Caco-2 (cell line): Measurements from ENCODE around the gene SGPP2. TPM values are rescaled to one million over a fixed set of nuclear protein-coding genes. Genes with fewer than 3 reads are reported as not detected.

ENCODE experiments used
- BruUV-seq: library from RNA; stranded (reverse); fragments of 400-500 nt; replicated peaks from 2 replicates; lab custom pipeline; 2021; lab: Mats Ljungman, UMichigan
- CTCF ChIA-PET: fragments of 300-600 bp; sonication (Branson Sonifier 250); formaldehyde crosslinking; loops from one replicate; lab custom pipeline; 2022; ENCODE audit warnings: antibody characterized with exemption; lab: Charles Lee
- POLR2A ChIA-PET: fragments of 300-600 bp; sonication (Branson Sonifier 250); formaldehyde crosslinking; loops from one replicate; lab custom pipeline; 2022; ENCODE audit warnings: antibody characterized with exemption; lab: Charles Lee
- DNase-seq, 2 experiments: peaks; one replicate each; pipeline versions ENCODE4 v3.0.0 to v3.0.0-alpha.2; 2020 to 2022
- H3K27me3 ChIP-seq: replicated peaks from 2 replicates; pipeline ENCODE4 v1.6.0; 2011; ENCODE audit warnings: low read length; ENCODE audit not compliant: control insufficient read depth, insufficient read depth
- H3K36me3 ChIP-seq: 2 replicates; pipeline ENCODE4 v1.5.1; 2011; ENCODE audit warnings: low read length; ENCODE audit not compliant: control insufficient read depth, insufficient read depth
- H3K4me1 ChIP-seq: fragments of 250-450 bp; sonication (Bioruptor Pico); 2 replicates; pipeline ENCODE4 v1.5.1; 2020; ENCODE audit warnings: mild to moderate bottlenecking
- H3K4me3 ChIP-seq: 2 replicates; pipeline ENCODE4 v1.5.1; 2011; ENCODE audit warnings: low read depth, mild to moderate bottlenecking, control low read depth, low read length
- H3K9me3 ChIP-seq: fragments of 250-450 bp; sonication (Bioruptor Pico); 2 replicates; pipeline ENCODE4 v1.5.1; 2020; ENCODE audit warnings: mild to moderate bottlenecking, moderate library complexity
- H3K27ac Mint-ChIP-seq: one replicate; pipeline ENCODE4 v1.8.0; 2022; ENCODE audit warnings: mixed read lengths; ENCODE audit not compliant: unreplicated experiment
- H3K27me3 Mint-ChIP-seq: one replicate; pipeline ENCODE4 v1.8.0; 2022; ENCODE audit warnings: mixed read lengths; ENCODE audit not compliant: insufficient read depth, unreplicated experiment
- H3K36me3 Mint-ChIP-seq: one replicate; pipeline ENCODE4 v1.8.0; 2022; ENCODE audit warnings: mild to moderate bottlenecking, mixed read lengths; ENCODE audit not compliant: insufficient read depth, unreplicated experiment
- H3K4me1 Mint-ChIP-seq: one replicate; pipeline ENCODE4 v1.8.0; 2022; ENCODE audit warnings: low read depth, mixed read lengths; ENCODE audit not compliant: unreplicated experiment
- H3K4me3 Mint-ChIP-seq: one replicate; pipeline ENCODE4 v1.8.0; 2022; ENCODE audit warnings: mild to moderate bottlenecking, moderate library complexity, mixed read lengths; ENCODE audit not compliant: unreplicated experiment
- H3K9me3 Mint-ChIP-seq: one replicate; pipeline ENCODE4 v1.8.0; 2022; ENCODE audit warnings: mixed read lengths; ENCODE audit not compliant: unreplicated experiment
- intact Hi-C: fragments of 100-400 bp; cut with micrococcal nuclease; formaldehyde crosslinking; loops from one replicate; pipeline ENCODE4 v1.10.0; 2022; ENCODE audit not compliant: unreplicated experiment
- total RNA-seq: library from RNA; stranded (reverse); gene quantifications from 2 replicates; pipeline ENCODE4 v1.2.3, GENCODE V29; 2022
- TF ChIP-seq, protein P1 (sequence below), 2 experiments: fragments of 200-600 bp in 1 of 2; IDR thresholded peaks; 1 replicate in 1 of 2; 2 replicates in 1 of 2; pipeline versions ENCODE4 v1.5.1 to v1.8.0; 2011 to 2022; ENCODE audit warnings: antibody characterized with exemption in 1 of 2, control low read depth in 1 of 2, inconsistent platforms in 1 of 2, low read depth in 1 of 2, low read length in 1 of 2, mild to moderate bottlenecking in 1 of 2, moderate library complexity in 1 of 2; ENCODE audit not compliant: insufficient read depth in 1 of 2, severe bottlenecking in 1 of 2, unreplicated experiment in 1 of 2

Gene SGPP2
- total RNA-seq, 1 experiment from 2014 or later = not detected

DNA sequence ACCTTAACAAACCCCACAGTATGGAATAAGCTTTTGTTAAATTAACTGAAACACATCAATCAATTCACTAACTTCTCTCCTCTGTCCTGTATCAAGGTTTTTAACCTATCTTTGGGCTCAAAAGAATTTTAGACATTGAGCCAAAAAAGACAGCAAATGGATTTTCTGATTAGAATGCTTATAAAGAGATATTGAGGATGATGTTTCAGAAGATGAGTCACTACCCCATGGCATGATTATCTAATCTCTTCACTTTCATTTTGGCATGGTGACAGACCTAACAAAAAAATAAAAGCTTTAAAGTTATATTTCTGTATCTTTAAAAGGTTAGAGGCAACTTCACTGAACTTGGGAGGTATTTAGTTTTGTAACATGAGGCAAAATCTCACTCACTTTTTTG lies 55.5 kb downstream of the SGPP2 start:
- DNase-seq = no peak
- H3K36me3 ChIP-seq = no peaks in the 10 kb centered on the region
- TF ChIP-seq, protein P1, sequence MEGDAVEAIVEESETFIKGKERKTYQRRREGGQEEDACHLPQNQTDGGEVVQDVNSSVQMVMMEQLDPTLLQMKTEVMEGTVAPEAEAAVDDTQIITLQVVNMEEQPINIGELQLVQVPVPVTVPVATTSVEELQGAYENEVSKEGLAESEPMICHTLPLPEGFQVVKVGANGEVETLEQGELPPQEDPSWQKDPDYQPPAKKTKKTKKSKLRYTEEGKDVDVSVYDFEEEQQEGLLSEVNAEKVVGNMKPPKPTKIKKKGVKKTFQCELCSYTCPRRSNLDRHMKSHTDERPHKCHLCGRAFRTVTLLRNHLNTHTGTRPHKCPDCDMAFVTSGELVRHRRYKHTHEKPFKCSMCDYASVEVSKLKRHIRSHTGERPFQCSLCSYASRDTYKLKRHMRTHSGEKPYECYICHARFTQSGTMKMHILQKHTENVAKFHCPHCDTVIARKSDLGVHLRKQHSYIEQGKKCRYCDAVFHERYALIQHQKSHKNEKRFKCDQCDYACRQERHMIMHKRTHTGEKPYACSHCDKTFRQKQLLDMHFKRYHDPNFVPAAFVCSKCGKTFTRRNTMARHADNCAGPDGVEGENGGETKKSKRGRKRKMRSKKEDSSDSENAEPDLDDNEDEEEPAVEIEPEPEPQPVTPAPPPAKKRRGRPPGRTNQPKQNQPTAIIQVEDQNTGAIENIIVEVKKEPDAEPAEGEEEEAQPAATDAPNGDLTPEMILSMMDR (IDR thresholded peaks at IDR 0.05; ENCODE audit: insufficient read depth in 1 of 2, low read depth in 1 of 2, low read length in 1 of 2, severe bottlenecking in 1 of 2, unreplicated experiment in 1 of 2) = no peak
- no peak overlapping the region for H3K4me3 Mint-ChIP-seq
- H3K27ac Mint-ChIP-seq = no peak overlapping the region
- H3K9me3 ChIP-seq = no peaks in the 10 kb centered on the region
- ChIA-PET CTCF (no interaction called here), POLR2A (no interaction called here)
- no TSS peak for BruUV-seq
- H3K4me1 Mint-ChIP-seq = no peaks in the 10 kb centered on the region
- no peaks in the 10 kb centered on the region for H3K36me3 Mint-ChIP-seq
- H3K9me3 Mint-ChIP-seq = no peaks in the 10 kb centered on the region
- H3K4me3 ChIP-seq = no peak overlapping the region
- H3K27me3 ChIP-seq = no peaks in the 10 kb centered on the region; the same call in 1 of the 2 replicates
- H3K4me1 ChIP-seq = no peaks in the 10 kb centered on the region
- intact Hi-C loops = no loop called here
- peaks cover 7% of the 10 kb centered on the region for H3K27me3 Mint-ChIP-seq

- H3K27me3 ChIP-seq = peaks cover 1% of the 10 kb centered on the region
- Mint-ChIP-seq H3K27me3 (peaks cover 12% of the 10 kb centered on the region), H3K4me1 (no peaks in the 10 kb centered on the region), H3K36me3 (no peaks in the 10 kb centered on the region), H3K9me3 (no peaks in the 10 kb centered on the region), H3K4me3 (no peak overlapping the region), H3K27ac (no peak overlapping the region)
- ChIA-PET POLR2A (no interaction called here), CTCF (interaction anchor here (0.6 kb wide), 1 partner anchor 161 kb away, joined by 3 read pairs; no protein-coding TSS in a partner anchor)
- intact Hi-C loops = no loop called here
- TF ChIP-seq, protein P1 (IDR thresholded peaks at IDR 0.05; ENCODE audit: insufficient read depth in 1 of 2, low read depth in 1 of 2, low read length in 1 of 2, severe bottlenecking in 1 of 2, unreplicated experiment in 1 of 2) = no peak
- H3K4me1 ChIP-seq = no peaks in the 10 kb centered on the region
- DNase-seq = no peak
- no peak overlapping the region for H3K4me3 ChIP-seq
- no TSS peak for BruUV-seq
- no peaks in the 10 kb centered on the region for H3K36me3 ChIP-seq
- H3K9me3 ChIP-seq = no peaks in the 10 kb centered on the region
Observed at GRCh38 chr2:222480497-222480896, 56.2 kb downstream of the SGPP2 start.

DNA sequence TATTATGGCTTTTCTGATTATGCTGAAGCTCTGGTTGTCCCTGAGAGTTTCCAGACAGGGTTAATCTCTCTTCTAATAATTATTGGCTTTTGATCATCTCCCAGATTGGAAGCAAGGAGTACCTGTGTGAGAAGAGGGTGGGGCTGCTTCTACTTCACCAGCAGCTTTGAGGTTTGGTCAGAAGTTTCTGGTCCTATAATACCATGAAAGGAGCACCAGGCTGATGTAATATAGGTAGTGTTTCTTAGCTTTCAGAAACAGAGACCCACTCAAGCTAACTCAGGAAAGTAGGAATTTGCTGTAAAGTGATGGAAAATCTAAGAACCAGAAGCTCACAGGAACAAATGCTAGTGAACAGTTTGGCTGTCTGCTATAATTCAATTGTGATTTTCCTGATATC lies 57.6 kb downstream of the SGPP2 start:
- Histone ChIP-seq H3K36me3 (no peaks in the 10 kb centered on the region), H3K4me1 (no peaks in the 10 kb centered on the region), H3K9me3 (no peaks in the 10 kb centered on the region), H3K27me3 (peaks cover 1% of the 10 kb centered on the region), H3K4me3 (no peak overlapping the region)
- TF ChIP-seq, protein P1 (IDR thresholded peaks at IDR 0.05; ENCODE audit: insufficient read depth in 1 of 2, low read depth in 1 of 2, low read length in 1 of 2, severe bottlenecking in 1 of 2, unreplicated experiment in 1 of 2) = no peak
- no TSS peak for BruUV-seq
- no peak for DNase-seq
- ChIA-PET POLR2A (no interaction called here), CTCF (no interaction called here)
- Mint-ChIP-seq H3K36me3 (no peaks in the 10 kb centered on the region), H3K27me3 (peaks cover 14% of the 10 kb centered on the region), H3K9me3 (no peaks in the 10 kb centered on the region), H3K4me1 (no peaks in the 10 kb centered on the region), H3K27ac (no peak overlapping the region), H3K4me3 (no peak overlapping the region)
- intact Hi-C loops = no loop called here
